ENCODE measurements around the gene CSF3. TPM values are rescaled to one million over a fixed set of nuclear protein-coding genes. Genes with fewer than 3 reads are reported as not detected.

Gene CSF3
- total and polyA plus RNA-seq, 2 of the 13 experiments (the other 11 are each of a cell fraction or from before 2014, with no cell fraction given), result 0.09 TPM; not detected in 1

DNA sequence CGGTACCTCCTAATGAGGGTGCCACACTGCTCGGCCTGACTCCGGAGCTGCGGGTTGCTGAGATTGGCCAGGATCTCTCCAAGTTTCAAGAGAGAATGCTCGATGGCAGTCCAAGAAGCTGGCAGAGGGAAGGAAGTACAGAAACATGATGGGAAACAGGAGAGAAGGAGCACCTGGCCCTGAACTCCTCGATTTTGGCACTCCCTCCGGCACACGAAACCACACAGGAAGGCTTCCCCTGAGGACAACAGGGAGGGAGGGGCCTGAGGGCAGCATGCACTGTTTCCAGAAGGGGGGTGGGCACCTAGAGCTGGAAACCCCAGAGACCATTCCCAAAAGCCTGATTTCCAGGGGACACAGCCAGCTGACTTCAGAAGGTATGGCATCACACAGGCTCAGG lies 18.1 kb downstream of the CSF3 start:
- no peaks in the 10 kb centered on the region for H3K27me3 ChIP-seq (ENCODE audit: control insufficient read depth in 1 of 2, insufficient read depth in 2 of 2, low read length in 2 of 2)
- H3K9me3 ChIP-seq (ENCODE audit: low read length), result no peaks in the 10 kb centered on the region
- H3K4me1 ChIP-seq (ENCODE audit: insufficient read depth, low read length), result peaks cover under 1% of the 10 kb centered on the region; the same call in 1 of the 2 replicates
- H3K79me2 ChIP-seq (ENCODE audit: insufficient read depth, low read length), result no peaks in the 10 kb centered on the region
- no peak overlapping the region for H3K27ac ChIP-seq (ENCODE audit: extremely low read length, insufficient read depth, low read length)
- H3K4me3 ChIP-seq (replicated peaks in 1 of 3; ENCODE audit: insufficient read depth in 1 of 3, low read depth in 2 of 3, low read length in 3 of 3), result no peak overlapping the region
- H2AFZ ChIP-seq (ENCODE audit: low read length), result no peak overlapping the region
- no peak for ATAC-seq
- 90% methylated on average over 7 of the region's 8 CpGs for WGBS (ENCODE audit: low lambda C conversion rate)
- in situ Hi-C loops (cut with HindIII; ENCODE audit: extremely low pct_ligation_motif_present, low pct_unique_long_range_greater_than_20kb), result no loop called here
- H3K9ac ChIP-seq (ENCODE audit: insufficient read depth, low read depth, low read length), result no peak overlapping the region
- H4K20me1 ChIP-seq (ENCODE audit: insufficient read depth, low read length), result no peaks in the 10 kb centered on the region
- ChIA-PET CTCF (ENCODE audit: low intra/inter-chr PET ratio, low total read pairs) (no interaction called here), POLR2A (no interaction called here)
- intact Hi-C loops (cut with micrococcal nuclease; ENCODE audit: unreplicated experiment), result no loop called here
- H3K36me3 ChIP-seq (replicated peaks in 1 of 2; ENCODE audit: control insufficient read depth in 1 of 2, insufficient read depth in 2 of 2, low read length in 2 of 2), result peaks cover 37 to 72% of the 10 kb centered on the region in 2 experiments
- TF ChIP-seq TFAP4 (IDR thresholded peaks at IDR 0.05; ENCODE audit: borderline replicate concordance, low read depth), result no peak
- no peak for TF ChIP-seq ZNF761 (CRISPR knock-in tag; conservative IDR thresholded peaks at IDR 0.05)
- TF ChIP-seq PITX1 (CRISPR knock-in tag; IDR thresholded peaks at IDR 0.05), result no peak
- no peak for TF ChIP-seq ARID3A (IDR thresholded peaks at IDR 0.05; ENCODE audit: low read depth, low read length)
- no peak for TF ChIP-seq STAT6 (CRISPR knock-in tag; IDR thresholded peaks at IDR 0.05; ENCODE audit: borderline replicate concordance)
- TF ChIP-seq FOXA1 (IDR thresholded peaks at IDR 0.05), result no peak
- TF ChIP-seq FOXA1 (CRISPR knock-in tag; IDR thresholded peaks at IDR 0.05), result no peak
- TF ChIP-seq ZMYM4 (CRISPR knock-in tag; IDR thresholded peaks at IDR 0.05), result no peak
- no peak for TF ChIP-seq RFX5 (IDR thresholded peaks at IDR 0.05; ENCODE audit: low read depth, low read length)
- no peak for TF ChIP-seq ZMYM3 (CRISPR knock-in tag; IDR thresholded peaks at IDR 0.05)
- TF ChIP-seq RBFOX2 (IDR thresholded peaks at IDR 0.05; ENCODE audit: low read depth, low read length), result no peak
- H3K4me2 ChIP-seq (ENCODE audit: low read depth, low read length), result no peak overlapping the region
- BruUV-seq (replicated peaks), result no TSS peak
- FAIRE-seq, result no peak
- DNase-seq (ENCODE audit: low spot score), result no peak

Measured in HepG2 (cell line).